Measurements from ENCODE around the gene SP6.

Gene SP6

GRCh38 chr17:47813512-47814031 lies 37.4 kb downstream of the SP6 start:
- DNase-seq (ENCODE audit: low read depth in 2 of 2, low spot score in 1 of 2) = no peak

- DNase-seq (ENCODE audit: low read depth in 2 of 2, low spot score in 1 of 2) = no peak
Measured at GRCh38 chr17:47813077-47813476, 37.9 kb downstream of the SP6 start.

GRCh38 chr17:47812146-47812920 lies 38.6 kb downstream of the SP6 start:
- DNase-seq (ENCODE audit: low read depth in 2 of 2, low spot score in 1 of 2) = no peak

GRCh38 chr17:47811709-47812108 lies 39.3 kb downstream of the SP6 start:
- DNase-seq (ENCODE audit: low read depth in 2 of 2, low spot score in 1 of 2) = no peak

DNA sequence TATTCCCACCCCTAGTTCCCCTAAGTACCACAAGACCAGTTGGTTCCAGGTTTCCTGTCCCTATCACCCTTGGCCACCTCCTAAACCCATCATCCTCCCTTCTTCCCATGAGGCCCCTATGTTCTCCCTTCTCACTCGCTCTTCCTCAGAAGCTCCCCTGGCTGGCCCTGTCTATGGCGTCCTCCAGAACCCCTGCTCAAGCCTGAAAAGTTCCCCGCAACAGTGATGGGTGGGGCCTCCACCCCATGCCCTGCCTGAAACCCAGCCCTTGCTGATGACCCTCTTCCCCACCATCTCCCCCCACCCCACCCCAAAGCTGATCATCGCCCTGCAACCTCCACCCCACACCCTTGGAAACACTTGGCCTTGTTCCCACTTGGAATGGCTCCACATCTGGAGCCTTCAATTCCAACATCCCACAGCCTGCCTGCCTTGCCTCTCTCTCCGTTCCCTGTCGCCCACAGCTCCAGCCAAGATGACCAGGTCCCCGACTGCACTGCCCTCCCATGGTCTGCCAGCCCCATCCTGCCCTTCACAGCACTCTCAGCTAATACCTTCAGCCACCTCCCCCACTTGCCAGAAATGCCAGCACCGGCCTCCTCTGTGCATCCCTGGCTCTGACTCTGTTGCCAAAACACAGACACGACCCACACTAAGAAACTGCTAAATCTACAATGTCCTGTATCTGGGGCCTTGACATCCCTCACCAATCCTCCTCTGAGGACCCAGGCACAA lies 39.9 kb downstream of the SP6 start:
- no peak for DNase-seq (ENCODE audit: low read depth in 2 of 2, low spot score in 1 of 2)

DNA sequence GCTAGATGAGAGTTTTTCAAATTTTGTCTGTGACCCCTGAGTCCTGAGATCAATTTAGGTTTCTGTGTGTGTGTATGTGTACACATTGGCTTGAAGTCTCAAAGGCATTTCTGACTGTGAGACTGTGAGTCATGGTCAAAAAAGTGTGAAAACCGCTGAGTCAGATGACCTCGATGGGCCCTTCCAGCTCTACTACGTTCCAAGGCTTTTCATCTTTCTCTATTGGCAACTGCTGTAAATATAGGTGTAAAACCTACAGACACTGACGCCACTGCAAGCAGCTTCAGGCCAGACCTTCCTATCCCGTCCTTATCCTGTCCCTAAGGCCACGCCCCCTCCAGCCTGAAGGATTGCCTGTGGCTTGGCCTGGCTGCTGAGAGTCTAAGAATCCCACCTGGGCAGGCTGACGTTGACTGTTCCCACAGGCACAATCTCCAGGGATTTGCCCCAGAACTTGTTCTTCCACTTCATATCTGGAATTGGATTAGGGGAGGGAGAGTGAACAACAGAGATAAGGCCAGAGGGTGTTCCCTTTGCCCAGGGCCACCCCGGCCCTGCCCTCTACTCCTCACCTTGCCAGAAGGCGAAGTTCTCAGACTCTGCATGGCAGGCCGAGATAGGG lies 40.7 kb downstream of the SP6 start:
- no peak for DNase-seq (ENCODE audit: low read depth in 2 of 2, low spot score in 1 of 2)

GRCh38 chr17:47808830-47809480 lies 42.0 kb downstream of the SP6 start:
- DNase-seq (ENCODE audit: low read depth in 2 of 2, low spot score in 1 of 2) = no peak

DNA sequence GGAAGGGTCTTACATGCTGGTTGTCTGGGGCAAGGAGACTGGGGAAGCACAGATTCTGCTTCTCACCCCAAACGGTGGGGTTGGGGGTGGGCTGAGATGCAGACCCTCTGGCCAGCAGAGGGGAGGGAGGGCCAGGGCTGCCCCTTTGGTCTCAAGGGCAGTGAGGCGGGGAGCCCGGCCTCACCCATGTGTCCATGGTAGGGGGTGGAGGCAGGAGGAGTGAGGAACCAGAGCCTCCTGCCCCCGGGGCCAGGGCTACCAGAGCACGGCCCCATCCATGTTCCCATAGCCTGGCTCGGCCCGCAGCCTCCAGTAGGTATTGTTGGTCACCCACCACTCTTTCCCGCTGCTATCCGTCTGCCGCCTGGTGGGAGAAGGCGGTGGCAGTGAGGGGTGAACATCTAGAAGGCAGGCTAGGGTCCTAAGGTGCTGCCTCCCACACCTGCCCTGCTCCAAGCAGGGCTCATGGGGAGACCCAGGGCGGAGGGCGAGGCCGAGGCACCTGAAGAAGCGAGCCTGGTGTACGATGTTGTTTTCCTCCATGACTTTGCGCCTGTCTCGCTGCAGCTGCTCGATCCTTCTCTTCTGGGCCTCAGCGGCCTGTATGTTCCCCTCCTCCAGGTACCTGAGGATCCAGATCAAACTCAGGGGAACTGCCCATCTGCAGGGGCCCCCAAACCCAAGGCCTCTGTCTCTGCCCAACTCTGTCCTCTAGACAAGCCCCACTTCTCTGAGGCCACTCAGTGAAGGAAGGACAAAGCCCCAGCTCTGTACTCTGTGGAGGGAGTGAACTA lies 42.7 kb downstream of the SP6 start:
- no peak for DNase-seq (ENCODE audit: low read depth in 2 of 2, low spot score in 1 of 2)

- DNase-seq (ENCODE audit: low read depth in 2 of 2, low spot score in 1 of 2) = no peak
Measured at GRCh38 chr17:47807421-47807820, 43.5 kb downstream of the SP6 start.

- DNase-seq (ENCODE audit: low read depth in 2 of 2, low spot score in 1 of 2) = no peak
Measured at GRCh38 chr17:47806913-47807255, 44.1 kb downstream of the SP6 start.

- DNase-seq (ENCODE audit: low read depth in 2 of 2, low spot score in 1 of 2) = no peak
Measured at GRCh38 chr17:47806026-47806912, 44.7 kb downstream of the SP6 start.

DNA sequence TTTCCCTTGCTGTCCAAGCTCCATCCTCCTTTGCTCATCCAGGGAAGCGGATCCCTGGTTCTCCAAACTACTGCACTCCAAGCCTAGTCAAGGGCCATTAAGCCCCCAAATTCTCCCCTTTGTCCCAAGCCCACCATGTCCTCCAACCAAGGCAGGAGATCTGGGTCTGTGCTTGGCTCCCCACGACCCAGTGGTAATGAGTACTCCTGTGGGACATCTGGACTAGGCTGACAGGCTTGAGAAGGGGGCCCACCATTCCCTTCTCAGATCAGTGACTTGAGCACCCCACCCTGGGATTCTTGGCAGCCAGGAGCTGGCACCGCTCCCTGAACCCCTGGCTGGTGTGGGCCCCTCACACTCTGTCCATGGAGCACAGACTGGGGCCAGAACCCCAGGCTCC lies 46.5 kb downstream of the SP6 start:
- DNase-seq (ENCODE audit: low read depth in 2 of 2, low spot score in 1 of 2) = no peak

DNA sequence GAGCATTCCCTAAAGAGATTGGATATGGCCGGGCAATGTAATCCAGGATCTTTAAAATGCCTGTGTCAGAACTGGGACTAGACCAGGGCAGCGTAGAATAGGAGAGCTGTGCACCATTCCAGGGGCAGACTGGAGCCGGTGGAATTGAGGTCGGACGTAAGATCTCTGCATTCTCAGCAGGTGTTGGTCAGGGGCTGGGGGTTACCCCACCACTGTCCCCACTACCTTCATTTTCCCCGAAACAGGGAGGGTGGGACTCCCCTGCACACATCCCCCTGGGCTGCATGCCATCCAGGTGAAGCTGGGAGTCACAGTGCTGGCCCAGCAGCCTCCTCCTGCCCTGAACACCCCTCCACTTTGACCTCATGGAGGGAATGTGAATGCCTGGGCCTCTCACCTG lies 47.2 kb downstream of the SP6 start:
- no peak for DNase-seq (ENCODE audit: low read depth in 2 of 2, low spot score in 1 of 2)

DNA sequence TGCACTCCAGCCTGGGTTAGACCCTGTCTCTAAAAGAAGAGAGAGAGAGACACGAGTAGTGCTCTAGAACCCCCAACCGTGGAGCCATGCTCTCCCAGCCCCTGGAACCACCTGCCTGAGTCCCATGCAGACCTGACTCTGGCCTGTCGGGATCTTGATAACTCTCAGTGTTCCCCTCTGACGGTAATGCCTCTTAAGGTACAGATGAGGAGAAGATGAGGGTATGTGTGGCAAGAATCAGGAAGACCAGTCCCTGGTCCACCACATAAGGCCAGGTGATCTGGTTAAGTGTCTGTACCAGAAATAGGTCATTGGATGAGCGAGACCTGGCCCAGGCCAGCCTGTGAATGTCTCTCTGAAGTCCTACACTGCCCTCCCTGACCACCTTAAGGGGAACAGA lies 47.8 kb downstream of the SP6 start:
- no peak for DNase-seq (ENCODE audit: low read depth in 2 of 2, low spot score in 1 of 2)

- peak; percentile 12 to 25 for DNase-seq (ENCODE audit: low read depth in 2 of 2, low spot score in 1 of 2)
Measured at GRCh38 chr17:47802341-47803022, 48.5 kb downstream of the SP6 start.

DNA sequence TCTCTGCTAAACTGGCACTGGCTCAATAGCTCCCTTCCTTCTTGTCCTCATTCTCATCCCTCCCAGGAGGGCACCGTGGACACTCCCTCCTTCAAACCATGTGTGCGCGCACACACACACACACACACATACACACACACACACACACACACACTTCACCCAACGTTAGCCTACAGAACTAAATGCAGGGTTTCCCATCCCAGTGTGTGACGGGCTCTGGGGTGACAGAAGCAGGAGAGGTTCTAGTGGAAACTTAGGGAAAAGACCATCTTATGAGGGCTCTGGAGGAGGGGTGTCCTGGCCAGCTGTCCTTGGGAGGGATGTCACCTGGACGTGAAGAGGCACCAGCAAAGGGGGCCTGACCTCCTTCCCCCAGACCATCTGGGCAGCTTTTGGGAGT lies 49.1 kb downstream of the SP6 start:
- DNase-seq (ENCODE audit: low read depth in 2 of 2, low spot score in 1 of 2) = no peak

DNA sequence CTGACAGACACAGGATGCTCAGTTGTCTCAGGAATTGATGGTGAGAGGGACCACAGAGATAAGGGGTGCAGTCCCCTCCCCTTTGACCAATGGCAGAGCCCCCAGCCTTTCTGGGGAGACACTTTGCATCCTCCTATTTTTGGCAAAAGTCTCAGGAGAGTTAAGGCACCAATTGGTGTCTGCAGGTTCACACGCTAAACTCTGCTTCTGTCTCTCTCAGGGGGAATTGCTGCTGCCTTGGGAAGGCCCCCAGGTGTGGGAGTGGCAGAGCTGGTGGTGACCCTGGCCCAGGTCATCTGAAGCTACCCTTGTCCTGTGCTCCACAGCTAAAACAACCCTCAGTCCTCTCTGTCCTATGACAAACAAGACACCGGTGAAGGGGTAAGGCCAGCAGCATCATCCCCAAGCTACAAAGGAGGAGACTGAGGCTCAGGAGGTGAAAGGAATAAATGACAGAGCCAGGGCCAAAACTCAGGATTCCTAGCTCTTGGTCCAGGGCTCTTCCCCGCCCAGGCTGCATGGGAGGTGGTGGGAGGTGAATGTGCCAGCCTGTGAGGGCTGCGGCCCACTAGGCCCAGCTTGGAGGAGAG lies 49.7 kb downstream of the SP6 start:
- DNase-seq (ENCODE audit: low read depth in 2 of 2, low spot score in 1 of 2) = no peak

DNA sequence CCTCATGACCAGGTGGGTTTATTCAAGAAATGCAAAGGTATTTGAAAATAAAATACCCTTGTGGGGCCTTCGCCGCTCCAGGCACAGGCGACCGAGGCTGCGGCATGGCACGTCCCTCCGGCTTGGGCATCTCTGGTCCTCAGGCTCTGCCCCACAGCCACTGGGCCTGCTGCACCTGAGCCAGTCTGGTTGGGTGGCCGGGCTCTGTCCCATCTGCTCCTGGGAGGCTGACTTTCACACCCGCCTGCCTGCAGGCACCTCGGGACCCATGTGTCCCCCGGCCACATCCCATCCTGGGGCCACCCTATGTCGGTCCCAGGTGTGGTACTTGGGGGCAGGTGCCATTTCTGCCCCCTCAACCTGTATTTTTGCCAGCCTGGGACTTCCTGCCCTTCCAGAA lies 50.3 kb downstream of the SP6 start:
- DNase-seq (ENCODE audit: low read depth in 2 of 2, low spot score in 1 of 2) = no peak

DNA sequence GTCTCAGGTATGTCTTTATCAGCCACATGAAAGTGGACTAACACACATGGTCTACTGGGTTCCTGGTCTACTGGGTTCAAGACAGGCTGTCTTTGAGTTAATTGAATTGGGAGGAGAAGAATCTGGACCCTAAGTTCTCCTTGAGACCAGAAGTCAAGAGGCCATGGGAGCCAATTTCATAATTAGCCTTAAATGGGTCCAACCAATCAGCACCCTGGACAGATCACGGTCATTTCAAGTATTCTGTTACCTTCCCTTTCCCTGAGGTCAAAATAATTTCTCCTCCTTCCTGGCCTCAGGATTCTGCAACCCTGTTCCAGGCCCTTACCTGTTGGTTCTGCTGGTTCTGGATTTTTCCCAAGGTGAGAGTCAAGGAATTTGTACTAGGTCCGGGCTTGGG lies 53.2 kb downstream of the SP6 start:
- no peak for DNase-seq (ENCODE audit: low read depth in 2 of 2, low spot score in 1 of 2)

Measured in stimulated activated CD8-positive, alpha-beta memory T cell treated with anti-CD3 and anti-CD28 coated beads, Interleukin-4, amount 100 ng/mL, for 4 hours (primary cell).